ENCODE measurements around the gene FAM72C. TPM values are rescaled to one million over a fixed set of nuclear protein-coding genes. Genes with fewer than 3 reads are reported as not detected.
"Not testable (repeated sequence)": the region's sequence is repeated elsewhere in the genome, so short reads cannot be mapped to it uniquely, and the experiment has no call there.

FAM72C gene
- total RNA-seq, 2 donors from 2014 or later, result 0.09 to 0.16 TPM

DNA sequence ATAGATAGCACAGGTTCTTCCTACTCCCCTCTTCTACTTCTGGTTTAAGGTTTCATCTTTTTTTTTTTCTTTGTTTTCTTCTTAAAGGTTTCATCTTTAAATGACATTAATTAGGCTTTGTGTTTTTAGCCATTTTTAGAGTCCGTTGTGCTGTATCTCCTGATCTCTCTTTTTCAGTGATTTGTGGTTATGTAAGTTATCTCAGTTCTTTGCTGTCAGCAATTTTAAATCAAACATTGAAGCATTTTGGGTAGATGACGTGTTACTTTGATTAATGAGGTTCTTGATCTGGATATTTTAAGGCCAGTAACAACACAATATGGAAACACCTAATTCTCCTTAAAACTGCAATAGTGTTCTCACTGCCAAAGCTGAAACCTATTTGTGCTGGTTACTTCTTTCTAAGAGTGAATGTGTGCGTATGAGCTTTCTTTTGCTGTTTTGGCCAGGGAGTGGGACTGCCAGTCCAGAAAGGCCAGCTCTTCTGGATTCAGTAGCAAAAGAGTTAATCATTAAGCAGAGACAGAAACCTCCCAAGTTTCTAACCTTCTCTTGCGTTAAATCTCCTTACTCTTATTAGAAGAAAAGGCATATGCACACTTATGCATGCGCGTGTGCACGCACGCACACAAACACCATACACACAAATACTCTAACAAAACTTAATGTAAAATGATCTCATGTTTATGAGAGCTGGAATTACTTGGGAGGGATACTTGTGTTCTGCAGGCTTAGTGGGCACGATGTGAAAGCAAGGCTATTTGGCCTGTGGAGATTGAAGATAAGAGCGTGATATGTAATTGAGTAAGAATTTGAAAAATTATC is 17.0 kb upstream of the FAM72C start:
- DNase-seq; intact Hi-C loops (cut with DNase I): not testable (repeated sequence)
- peak in 1 of 2 donors; percentile 50 for ATAC-seq

DNA sequence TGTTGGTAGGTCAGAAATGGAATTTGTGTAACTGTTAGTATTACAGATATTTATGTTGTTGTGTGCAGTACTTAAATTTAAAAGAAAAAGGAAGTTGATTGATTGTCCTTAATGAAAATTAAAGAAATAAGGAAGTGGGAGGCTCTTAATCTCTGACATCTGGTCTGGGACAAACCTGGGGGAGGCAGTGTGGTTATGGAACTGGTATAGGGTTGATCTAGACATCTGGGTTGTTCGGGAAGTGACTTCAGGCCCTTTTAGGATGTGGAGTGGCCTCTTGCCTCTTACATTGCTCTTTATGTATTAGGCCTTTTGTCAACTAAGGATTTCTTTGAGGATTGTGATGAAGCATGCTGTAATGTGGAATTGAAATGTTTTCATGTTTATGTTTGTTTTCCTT is 16.1 kb upstream of the FAM72C start:
- intact Hi-C loops (cut with DNase I); DNase-seq; ATAC-seq: not testable (repeated sequence)

DNA sequence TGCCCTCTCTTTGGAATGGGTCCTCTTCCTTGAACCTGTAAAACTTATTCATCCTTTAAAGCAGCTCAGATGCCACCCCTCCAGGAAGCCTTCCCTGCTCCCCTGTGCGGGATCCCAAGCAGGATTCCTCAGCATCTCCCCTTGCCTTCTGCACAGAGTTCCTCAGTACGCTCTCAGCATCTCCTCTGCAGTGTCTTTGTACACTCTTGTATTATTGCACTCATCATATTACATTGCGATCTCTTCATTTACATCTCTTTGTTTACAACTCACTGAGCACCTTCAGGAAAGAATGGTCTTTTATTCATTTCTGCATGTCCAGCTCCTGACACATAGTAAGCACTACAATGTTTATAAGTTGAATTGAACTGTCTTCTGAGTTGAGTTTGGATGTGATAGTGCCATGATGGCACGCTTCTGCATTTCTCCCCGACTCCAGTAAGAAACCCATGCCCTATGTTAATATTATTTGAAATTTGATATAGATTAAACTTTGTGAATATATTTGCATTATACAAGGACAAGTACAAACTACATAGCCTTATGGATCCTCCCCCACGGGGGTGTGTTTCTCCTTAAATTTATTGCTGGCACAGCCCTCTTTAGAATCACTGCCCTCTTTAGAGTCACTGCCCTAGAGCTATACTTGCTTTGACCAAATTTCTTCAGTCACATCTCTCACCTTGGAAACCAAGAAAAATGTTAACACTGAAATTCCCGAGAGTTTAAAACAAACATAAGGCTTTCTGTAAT is 13.1 kb upstream of the FAM72C start:
- intact Hi-C loops (cut with DNase I); ATAC-seq: not testable (repeated sequence)

DNA sequence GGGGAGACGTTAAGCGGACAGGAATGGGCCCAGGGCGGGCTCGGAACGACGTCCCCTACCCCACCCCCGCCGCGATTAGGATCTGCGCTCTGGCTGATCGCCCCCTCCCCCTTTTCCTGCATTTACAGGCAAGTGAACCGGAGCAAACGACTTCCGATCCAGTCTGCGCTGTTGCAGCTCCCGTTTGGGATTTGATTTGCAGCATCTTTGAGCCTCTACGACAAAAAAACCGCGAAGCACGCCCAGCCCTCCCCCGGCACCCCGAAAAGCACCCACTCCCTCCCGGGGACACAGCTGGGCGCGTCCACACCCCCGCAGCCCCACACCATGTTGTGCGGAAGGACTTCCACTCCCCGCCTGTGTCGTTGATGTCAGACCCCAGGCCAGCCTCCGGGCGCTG is 2.6 kb upstream of the FAM72C start:
- intact Hi-C loops (cut with DNase I); DNase-seq; ATAC-seq: not testable (repeated sequence)

More for the DNA sequence above, 13.1 kb upstream of the FAM72C start:
- DNase-seq, result not testable (repeated sequence)

DNA sequence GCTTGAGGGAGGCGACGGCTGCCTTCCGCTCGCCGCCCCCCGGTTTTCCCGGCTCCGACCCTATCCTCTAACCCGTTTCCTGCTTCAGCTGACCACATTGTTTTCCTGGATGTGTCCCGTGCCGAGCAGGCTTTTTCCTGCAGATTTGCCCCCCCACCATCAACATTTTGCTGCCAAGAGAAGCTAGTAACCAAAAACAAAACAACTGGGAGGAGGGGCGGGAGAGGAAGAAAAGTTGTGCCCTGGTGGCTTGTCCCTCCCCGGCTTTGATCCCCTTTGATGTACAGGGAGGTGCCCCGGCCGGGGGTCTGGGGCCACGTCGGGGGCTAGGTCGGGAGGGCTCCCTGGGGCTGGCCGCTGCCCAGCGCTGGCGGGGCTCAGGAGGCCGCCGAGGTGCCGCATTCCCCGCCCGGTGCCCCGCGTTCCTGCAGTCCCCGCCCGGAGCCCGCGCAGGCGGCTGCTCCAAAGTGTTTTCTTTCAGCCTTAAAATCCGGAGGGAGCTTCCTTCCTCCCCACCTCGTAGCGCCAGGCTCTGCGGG is 2.2 kb upstream of the FAM72C start:
- ATAC-seq; intact Hi-C loops (cut with DNase I): not testable (repeated sequence)
- DNase-seq, result peak; percentile 19

DNA sequence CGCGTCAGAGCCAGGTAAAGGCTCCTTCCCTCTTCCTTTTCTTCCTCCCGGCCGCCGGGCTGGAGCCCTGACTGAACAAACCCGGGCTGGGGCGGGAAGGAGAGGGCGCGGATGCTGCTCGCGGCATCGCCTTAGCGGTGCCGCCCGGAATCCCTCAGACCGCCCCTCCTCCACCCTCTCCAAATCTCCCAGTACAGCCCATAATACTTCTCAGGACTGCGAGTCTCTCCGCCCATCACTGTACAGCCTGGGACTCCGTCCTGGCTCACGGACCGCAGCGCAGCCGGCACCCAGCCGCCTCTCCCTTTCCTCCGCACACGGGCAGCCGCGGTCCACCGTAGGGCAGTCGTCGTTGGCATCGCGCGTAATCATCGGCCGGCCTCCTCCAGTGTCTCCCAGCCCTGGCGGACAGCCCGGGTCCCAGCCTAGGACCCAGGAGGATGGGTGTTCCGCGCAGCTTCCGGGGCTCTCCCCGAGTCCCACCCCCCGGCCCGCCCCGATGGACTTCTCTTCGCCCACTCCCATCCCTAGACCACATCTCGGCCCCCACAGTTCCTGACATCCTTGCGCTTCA is 1.1 kb upstream of the FAM72C start:
- DNase-seq; intact Hi-C loops (cut with DNase I): not testable (repeated sequence)
- peak; percentile 27 to 66 for ATAC-seq

DNA sequence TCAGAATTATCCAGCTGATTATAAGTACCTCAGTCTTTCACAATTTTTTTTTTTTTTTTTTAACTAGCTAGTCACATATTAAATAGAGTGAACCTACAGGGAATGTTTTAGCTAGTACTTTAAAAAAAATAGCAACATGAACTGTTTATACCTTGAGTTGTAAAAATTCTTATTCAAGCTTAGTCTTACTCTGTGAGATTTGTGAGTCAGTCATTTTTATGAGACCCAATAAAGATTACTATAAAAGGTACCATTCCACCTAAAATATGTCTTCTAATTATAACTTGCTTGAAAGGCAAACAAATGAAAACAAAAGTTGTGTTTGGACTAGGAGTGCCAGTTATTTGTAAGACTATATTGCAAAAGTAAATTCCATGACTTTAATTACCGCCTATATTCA is 5.9 kb downstream of the FAM72C start:
- intact Hi-C loops (cut with DNase I); ATAC-seq; DNase-seq: not testable (repeated sequence)

DNA sequence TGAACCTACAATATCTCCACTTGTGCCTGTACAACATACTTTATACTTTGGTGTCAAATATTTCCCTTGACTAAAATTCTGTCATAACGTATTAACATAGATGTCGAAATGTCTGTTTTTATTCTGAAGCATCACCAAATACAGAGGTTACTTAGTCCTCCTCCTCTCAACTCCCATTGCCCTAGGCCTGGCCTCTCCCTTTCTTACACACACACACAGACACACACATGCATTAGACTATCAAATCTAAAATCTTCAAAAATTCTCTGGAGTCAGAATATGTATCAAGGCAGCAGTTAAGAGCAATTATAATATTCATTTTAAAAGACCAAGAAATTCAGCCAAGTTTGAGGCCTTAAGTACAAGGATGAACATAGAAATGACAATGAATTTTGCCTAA is 7.5 kb downstream of the FAM72C start:
- DNase-seq; intact Hi-C loops (cut with DNase I); ATAC-seq: not testable (repeated sequence)

DNA sequence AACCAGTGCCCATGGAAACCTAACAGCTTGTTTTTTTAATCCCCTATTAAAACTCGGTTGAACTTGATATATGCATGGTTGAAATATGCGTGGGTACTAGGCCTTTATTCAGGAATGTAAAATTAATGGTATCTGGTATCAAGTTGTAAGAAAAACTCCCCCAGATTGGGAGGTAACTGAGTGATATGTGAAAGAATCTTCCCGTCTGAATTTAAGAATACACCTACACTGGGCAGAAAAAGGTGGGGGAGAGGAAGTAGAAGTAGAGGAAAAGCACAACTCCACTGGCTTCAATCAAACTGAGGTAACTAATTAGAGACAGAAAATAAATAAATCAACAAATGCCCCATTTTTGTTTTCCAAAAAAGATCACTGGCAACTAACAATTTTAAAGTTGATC is 15.9 kb downstream of the FAM72C start:
- peak; percentile 23 to 85 for ATAC-seq
- intact Hi-C loops (cut with DNase I); DNase-seq: not testable (repeated sequence)

DNA sequence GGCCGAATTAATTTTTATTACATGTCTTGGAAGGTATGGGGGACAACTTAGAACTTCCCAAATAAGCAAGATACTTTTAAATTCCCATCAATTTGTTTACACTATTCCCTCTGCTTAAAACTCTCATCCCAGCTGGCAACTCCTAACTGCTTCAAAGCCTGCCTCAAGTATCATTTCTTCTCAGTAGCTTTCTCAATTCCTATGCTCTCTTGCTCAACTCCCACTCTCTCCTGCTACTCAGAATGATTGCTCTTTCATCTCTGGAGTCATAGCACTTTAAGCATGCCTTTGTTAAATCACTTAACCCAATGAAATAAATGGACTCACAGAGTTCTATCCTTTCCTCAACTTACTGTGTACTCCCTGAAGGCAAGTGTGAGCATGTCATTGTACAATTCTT is 18.9 kb downstream of the FAM72C start:
- intact Hi-C loops (cut with DNase I); DNase-seq: not testable (repeated sequence)
- ATAC-seq, result peak in 1 of 2 donors; percentile 61

DNA sequence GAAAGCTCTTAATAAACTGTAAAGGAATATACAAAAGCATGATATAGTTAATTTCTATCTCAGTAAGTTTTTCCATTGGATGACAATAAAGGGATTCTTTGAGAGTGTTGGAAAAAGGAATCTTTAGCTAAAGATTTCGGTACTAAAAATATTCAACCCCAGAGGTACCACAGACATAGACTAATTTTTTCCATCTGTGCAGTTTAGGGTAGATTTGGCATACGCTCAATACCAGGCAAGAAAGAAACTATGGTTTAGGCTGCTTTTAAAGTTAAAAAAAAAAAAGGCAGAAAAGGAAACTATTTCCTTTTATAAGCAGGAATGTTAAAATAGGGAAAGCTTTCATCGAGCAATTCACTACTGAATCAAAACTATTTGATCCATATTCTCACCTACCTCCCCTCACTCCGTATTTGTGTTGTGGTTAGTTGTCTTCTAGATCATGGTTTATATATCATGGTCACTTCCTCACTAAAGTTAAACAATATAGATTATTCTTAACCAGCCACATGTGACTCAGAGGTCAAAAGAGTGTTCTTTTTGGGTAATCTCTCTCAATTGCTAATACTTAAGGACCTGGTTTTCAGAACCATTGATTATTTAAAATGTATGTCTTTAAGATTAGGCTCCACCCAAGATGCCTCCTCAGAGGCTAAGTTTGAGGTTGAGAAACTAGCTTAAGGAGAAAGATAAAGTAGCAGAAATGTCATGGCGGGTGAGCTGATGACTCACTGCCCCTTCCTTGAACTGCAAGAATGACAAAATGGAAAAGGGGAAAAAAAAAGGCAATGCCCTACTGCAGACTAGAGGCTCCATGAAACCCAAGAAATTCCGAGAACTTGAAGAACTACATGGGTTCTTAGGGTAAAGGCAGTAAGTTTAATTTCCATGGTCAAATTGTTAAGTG is 20.0 kb downstream of the FAM72C start:
- intact Hi-C loops (cut with DNase I), result not testable (repeated sequence)

DNA sequence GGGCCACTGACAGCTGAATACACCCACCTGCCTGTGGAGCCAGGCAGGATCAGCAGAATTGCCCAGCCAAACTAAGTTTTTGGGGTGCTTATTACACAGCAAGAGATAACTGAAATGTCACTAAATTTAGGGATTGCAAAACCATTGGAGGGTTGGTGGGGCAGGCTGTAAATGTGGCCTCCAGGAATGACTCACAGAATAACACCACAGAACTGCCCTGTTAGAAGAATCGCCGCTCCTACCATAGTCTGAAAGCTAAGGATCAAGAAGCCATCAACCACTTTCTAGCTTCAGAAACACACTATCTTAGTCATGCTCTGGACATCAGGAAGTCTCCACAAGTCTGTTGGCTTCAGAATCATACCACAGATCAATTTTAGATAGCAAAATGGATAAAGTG is 24.0 kb downstream of the FAM72C start:
- intact Hi-C loops (cut with DNase I); DNase-seq; ATAC-seq: not testable (repeated sequence)

More for the DNA sequence above, 20.0 kb downstream of the FAM72C start:
- ATAC-seq, result peak in 1 of 2 donors; percentile 52
- DNase-seq, result not testable (repeated sequence)

DNA sequence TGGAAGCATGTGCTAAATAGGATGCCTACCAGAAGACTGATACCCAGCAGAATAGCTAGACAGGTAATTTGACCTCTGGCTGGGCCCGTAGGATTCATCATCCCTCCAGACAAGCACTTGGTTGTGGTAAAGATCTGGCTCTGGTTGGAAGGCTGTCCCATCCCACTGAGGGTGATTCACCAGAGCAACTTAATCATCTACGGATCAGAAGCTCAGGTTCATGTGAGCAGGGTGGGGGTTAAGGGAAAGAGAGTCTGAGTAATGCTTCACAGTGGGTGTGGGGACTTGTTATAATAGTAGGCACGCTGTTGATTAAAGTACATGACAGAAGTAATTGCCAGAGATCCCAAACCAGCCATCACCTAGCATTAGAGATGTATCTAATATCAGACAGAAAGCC is 26.5 kb downstream of the FAM72C start:
- peak; percentile 29 to 82 for ATAC-seq
- DNase-seq; intact Hi-C loops (cut with DNase I): not testable (repeated sequence)

DNA sequence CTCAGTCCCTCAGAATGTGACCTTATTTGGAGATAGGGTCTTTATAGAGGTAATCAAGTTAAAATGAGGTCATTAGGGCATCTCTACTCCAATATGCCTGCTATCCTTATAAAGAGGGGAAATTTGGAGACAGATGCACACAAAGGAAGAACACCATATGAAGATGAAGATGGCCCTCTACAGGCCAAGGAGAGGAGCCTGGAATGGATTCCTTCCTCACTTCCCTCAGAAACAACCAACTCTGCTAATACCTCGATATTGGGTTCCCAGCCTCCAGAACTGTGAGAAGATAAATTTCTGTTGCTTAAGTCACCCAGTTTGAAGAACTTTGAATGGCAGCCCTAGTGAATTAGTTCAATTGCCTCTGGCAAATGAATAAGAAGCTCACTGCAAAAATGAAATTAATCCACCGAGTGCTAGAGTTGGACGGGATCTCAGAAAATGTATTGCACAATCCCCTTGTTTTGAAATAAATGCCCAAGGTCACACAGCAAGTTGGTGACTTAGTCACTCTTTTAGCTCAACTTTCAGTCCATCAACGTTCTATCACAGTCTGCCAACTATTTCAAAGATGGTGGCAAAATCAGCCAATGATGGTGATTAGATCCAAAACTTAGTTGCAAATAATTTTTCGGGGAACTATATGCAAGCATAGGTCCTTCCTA is 27.1 kb downstream of the FAM72C start:
- ATAC-seq, result peak; percentile 41 to 69
- DNase-seq; intact Hi-C loops (cut with DNase I): not testable (repeated sequence)

DNA sequence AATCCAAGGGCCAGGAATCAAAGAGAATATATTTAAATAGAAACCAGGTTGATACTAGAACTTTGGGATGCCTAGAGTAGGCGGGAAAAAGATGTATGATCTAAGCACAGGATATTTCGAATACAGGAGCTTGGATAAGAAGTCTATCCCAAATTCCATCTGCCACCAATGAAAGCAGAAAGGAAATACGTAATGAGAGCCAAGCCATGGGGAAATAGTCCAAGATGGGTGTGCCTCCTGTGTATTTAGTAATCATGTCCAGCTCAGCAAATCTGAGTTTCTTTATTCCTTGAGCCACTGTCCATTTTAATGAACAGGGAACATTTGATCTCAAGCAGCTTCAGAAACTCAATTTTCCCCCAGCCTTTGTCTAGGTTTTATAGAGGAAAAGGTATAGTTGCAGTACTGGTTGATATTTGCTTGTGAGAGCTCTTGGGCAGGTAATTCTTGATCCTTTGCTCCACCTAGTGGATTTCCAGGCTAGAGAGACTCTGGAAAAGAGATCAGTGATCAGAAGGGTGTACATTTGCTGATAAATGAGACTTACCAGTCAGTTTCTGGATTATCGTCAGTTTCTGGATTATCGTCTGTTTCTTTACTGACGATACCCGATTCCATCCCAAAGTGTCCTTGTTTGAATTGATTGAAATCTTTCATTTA is 28.3 kb downstream of the FAM72C start:
- peak; percentile 24 to 67 for ATAC-seq
- intact Hi-C loops (cut with DNase I); DNase-seq: not testable (repeated sequence)

DNA sequence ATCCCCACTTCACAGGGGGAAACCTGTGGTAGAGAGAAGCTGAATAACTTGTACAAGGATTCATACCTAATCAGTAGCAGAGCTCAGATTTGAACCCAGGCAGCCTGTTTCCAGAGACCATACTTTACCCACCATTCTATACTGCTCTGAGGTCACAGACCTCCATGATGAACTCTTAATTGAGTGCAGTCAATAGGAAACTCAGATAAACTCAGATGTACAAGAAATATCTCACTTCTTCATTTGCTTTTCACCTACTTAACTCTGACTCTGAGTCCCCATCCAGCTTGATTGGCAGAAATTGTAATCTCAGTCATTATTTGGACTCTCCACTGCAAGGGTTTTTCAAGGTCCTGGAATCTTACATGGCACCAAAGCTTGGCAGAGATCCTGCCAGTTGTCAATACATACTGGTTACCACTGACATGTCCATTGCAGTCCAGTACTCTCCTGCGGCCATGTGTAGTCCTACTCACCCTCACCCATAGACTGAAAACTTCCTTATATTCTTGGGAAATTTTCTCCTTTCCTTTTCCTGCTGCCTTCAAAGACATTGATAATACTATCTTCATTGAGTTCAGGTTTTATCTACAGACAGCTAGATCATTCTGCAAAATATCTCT is 29.4 kb downstream of the FAM72C start:
- ATAC-seq, result peak in 1 of 2 donors; percentile 73
- intact Hi-C loops (cut with DNase I); DNase-seq: not testable (repeated sequence)

DNA sequence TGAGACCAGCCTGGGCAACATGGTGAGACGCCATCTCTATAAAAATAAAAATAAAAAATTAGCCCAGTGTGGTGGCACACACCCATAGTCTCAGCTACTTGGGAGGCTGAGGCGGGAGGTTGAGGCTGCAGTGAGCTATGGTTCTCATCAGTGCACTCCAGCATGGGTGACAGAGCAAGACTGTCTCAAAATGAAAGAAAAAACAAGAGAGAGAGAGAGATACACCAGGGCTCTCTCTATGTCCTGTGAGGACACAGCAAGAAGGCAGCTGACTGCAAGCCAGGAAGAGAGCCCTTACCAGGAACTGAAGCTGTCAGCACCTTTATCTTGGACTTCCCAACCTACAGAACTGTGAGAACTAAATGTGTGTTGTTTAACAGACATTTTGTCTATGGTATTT is 32.1 kb downstream of the FAM72C start:
- DNase-seq; intact Hi-C loops (cut with DNase I): not testable (repeated sequence)
- ATAC-seq, result peak in 1 of 2 donors; percentile 24
